ENCODE measurements around the gene VSTM4.

Gene VSTM4

DNA sequence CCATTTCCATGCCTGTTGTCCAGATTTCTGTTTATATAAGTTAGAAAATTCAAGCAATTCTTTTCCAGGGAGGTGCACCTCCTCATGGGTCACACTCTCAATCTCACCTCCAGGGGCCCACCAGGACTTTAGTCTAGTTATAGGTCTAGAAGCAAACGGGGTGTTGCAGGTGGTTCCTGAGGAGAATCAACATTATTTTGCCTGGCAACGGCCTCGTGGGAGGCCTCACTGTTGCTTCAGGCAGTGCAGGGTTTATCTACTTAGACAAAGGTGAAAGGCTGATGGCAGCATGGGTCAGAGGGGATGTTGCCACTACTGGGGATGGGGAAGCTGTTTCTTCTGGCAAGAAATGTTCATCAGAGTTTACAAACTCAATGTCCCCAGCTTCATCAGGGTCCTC lies 119.0 kb downstream of the VSTM4 start:
- H3K27ac ChIP-seq = no peak overlapping the region
- TF ChIP-seq, protein P1, sequence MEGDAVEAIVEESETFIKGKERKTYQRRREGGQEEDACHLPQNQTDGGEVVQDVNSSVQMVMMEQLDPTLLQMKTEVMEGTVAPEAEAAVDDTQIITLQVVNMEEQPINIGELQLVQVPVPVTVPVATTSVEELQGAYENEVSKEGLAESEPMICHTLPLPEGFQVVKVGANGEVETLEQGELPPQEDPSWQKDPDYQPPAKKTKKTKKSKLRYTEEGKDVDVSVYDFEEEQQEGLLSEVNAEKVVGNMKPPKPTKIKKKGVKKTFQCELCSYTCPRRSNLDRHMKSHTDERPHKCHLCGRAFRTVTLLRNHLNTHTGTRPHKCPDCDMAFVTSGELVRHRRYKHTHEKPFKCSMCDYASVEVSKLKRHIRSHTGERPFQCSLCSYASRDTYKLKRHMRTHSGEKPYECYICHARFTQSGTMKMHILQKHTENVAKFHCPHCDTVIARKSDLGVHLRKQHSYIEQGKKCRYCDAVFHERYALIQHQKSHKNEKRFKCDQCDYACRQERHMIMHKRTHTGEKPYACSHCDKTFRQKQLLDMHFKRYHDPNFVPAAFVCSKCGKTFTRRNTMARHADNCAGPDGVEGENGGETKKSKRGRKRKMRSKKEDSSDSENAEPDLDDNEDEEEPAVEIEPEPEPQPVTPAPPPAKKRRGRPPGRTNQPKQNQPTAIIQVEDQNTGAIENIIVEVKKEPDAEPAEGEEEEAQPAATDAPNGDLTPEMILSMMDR (IDR thresholded peaks at IDR 0.05) = no peak
- peak; percentile 26 for DNase-seq (ENCODE audit: low spot score)
- H3K4me3 ChIP-seq = no peak overlapping the region

DNA sequence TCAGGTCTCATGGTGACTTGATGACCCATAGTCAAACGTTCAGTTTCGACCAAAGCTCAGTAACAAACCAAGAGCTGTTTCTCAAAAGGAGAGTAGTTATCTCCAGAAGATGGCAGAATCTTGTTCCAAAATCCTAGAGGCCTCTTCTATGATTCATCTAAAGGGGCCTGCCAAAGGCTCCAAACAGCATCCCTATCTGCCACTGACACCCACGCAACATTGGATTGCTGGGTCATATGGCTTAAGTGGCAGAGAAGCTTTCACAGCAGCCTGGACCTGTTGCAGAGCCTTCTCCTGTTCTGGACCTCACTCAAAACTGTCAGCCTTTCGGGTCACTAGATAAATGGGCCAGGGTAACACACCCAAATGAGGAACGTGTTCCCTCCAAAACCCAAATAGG lies 121.7 kb downstream of the VSTM4 start:
- Histone ChIP-seq H3K4me3 (no peak overlapping the region), H3K27ac (no peak overlapping the region)
- TF ChIP-seq, protein P1 (IDR thresholded peaks at IDR 0.05) = no peak
- no peak for DNase-seq (ENCODE audit: low spot score)

- TF ChIP-seq, protein P1 (IDR thresholded peaks at IDR 0.05) = no peak
- no peak overlapping the region for H3K4me3 ChIP-seq
- H3K27ac ChIP-seq = no peak overlapping the region
- no peak for DNase-seq (ENCODE audit: low spot score)
Observed at GRCh38 chr10:48990226-48990625, 125.1 kb downstream of the VSTM4 start.

- DNase-seq (ENCODE audit: low spot score) = no peak
- TF ChIP-seq, protein P1 (IDR thresholded peaks at IDR 0.05) = no peak
- no peak overlapping the region for H3K4me3 ChIP-seq
- H3K27ac ChIP-seq = no peak overlapping the region
Observed at GRCh38 chr10:48985621-48986158, 129.6 kb downstream of the VSTM4 start.

DNA sequence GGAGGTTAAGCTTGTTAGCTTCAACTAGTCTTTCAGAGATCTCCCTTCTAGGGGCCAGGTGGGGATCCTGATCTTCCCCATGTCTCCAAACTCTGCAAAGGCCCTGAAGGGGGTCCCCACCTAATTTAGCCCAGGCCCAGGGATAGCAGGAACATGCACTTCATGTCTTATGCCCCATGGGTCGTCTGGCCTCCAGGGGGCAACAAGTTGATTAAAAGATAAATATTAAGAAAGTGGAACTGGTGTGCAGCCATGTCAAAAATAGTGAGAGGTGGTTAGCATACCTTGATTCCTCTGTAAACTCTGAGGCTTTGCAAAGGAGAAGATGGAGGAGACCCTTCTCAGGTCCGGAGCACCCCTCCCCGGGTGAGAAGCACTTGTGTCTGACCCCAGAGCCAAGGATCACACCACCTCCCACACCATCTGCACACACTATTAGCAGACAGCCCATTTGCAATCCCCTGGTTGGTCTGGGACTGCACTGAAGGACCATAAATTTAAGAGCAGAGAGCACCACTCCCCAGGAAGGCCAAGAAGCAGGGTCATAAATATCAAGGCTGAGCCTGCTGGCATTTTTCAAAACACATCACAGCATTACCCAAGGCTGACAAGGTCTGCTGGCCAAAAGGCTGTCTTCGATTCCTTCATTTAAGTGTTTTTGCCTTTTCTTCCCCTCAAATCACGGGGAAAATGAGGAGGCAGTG lies 131.5 kb downstream of the VSTM4 start:
- no peak overlapping the region for H3K4me3 ChIP-seq
- TF ChIP-seq, protein P1 (IDR thresholded peaks at IDR 0.05) = no peak
- no peak for DNase-seq (ENCODE audit: low spot score)
- no peak overlapping the region for H3K27ac ChIP-seq

GRCh38 chr10:48982584-48982983 lies 132.7 kb downstream of the VSTM4 start:
- no peak overlapping the region for H3K4me3 ChIP-seq
- TF ChIP-seq, protein P1 (IDR thresholded peaks at IDR 0.05) = no peak
- no peak for DNase-seq (ENCODE audit: low spot score)
- H3K27ac ChIP-seq = no peak overlapping the region

DNA sequence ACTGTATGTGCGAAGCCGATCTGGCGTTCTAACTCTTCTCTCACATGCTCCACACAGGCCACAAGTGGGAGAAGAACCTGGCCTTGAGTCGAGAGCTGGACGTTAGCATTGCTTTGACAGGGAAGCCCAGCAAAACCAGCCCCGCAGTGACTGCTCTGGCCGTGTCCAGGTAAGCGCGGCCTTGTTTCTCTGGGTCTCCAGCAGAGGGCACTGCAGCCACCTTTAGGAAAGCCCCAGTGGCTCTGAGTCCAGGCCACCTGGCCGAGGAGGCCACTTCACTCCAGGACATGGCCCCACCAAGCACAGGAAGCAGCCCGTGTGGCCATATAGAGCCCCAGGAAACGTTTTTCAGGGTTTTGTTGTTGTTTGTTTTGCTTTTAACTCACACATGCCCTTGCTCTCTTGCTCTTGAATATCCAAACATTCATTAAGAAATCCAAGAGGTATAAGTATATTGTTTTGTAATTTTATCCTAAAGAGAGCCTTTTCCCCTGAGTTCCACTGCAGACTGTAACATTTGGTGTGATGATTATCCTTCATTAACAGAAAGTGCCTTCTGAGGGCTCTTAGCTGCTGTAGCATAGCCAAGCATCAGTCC lies 133.9 kb downstream of the VSTM4 start:
- Histone ChIP-seq H3K4me3 (no peak overlapping the region), H3K27ac (no peak overlapping the region)
- TF ChIP-seq, protein P1 (IDR thresholded peaks at IDR 0.05) = peak; percentile 80
- no peak for DNase-seq (ENCODE audit: low spot score)

Measured in coronary artery (tissue), 2 donors.